Tibial artery (tissue), 4 donors: ENCODE data around the gene CTSZ.

ENCODE experiments used
- DNase-seq, 2 donors: peaks; one replicate each; pipeline ENCODE4 v3.0.0-alpha.2; 2019
- H3K27ac ChIP-seq, 2 donors: fragments of 200-600 bp; sonication (generic) in 1 of 2; 1 replicate in 1 of 2; 2 replicates in 1 of 2; pipeline ENCODE4 v1.5.1; 2018 to 2019; ENCODE audit warnings: mild to moderate bottlenecking in 1 of 2
- H3K27me3 ChIP-seq, 2 donors: fragments of 200-600 bp; sonication (generic) in 1 of 2; one replicate each; pipeline versions ENCODE4 v1.5.1 to v1.6.0; 2016 to 2019
- H3K36me3 ChIP-seq, 3 donors: fragments of 200-600 bp; sonication (generic) in 2 of 3; one replicate each; pipeline ENCODE4 v1.5.1; 2016 to 2019; ENCODE audit warnings: mild to moderate bottlenecking in 2 of 3
- H3K4me1 ChIP-seq, 4 donors: fragments of 200-600 bp; sonication (generic) in 2 of 4; 1 replicate in 3 of 4; 2 replicates in 1 of 4; pipeline ENCODE4 v1.5.1; 2016 to 2019
- H3K4me3 ChIP-seq, 2 donors: fragments of 200-600 bp; sonication (generic) in 1 of 2; 1 replicate in 1 of 2; 2 replicates in 1 of 2; pipeline ENCODE4 v1.5.1; 2018 to 2019; ENCODE audit warnings: mild to moderate bottlenecking in 2 of 2
- H3K9me3 ChIP-seq, 3 donors: fragments of 200-600 bp; sonication (generic) in 1 of 3; one replicate each; pipeline ENCODE4 v1.5.1; 2016 to 2019
- intact Hi-C: fragments of 100-400 bp; cut with DNase I; formaldehyde crosslinking; loops from one replicate; pipeline ENCODE4 v1.15.0; 2023; ENCODE audit warnings: low total_unique reads
- TF ChIP-seq, protein P1 (sequence below), 2 experiments: fragments of 200-600 bp in 1 of 2; fragments of 450-650 bp in 1 of 2; IDR thresholded peaks; one replicate each; pipeline ENCODE4 v1.5.1; 2017 to 2019; ENCODE audit warnings: antibody characterized with exemption in 2 of 2, mild to moderate bottlenecking in 1 of 2, moderate library complexity in 1 of 2

Gene CTSZ

DNA sequence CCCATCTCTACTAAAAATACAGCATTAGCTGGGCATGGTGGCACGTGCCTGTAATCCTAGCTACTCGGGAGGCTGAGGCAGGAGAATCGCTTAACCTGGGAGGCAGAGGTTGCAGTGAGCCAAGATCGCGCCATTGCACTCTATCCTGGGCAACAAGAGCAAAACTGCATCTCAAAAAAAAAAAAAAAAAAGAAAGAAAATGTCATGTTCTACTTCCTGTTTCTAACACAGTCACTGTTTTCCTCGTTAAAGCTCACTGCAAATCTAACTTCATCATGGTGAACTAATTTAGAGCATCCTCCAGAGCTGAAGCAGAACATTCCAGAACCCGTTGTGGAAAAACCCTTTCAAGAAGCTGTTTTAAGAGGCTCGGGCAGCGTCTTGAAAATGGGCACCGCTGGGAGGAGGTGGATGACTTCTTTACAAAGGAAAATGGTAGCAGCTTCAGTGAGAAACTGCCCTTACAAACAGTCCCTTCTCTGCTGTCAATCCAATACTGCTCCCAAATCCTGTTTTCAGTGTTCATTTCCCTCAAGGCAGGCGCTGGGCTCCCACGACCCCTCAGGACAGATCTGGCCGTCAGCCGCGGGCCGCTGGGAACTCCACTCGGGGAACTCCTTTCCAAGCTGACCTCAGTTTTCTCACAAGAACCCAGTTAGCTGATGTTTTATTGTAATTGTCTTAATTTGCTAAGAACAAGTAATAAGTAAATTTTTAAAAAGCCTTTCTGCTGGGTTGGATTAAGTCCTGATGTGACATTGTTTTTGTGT, 12.5 kb downstream of the CTSZ start:
- TF ChIP-seq, protein P1, sequence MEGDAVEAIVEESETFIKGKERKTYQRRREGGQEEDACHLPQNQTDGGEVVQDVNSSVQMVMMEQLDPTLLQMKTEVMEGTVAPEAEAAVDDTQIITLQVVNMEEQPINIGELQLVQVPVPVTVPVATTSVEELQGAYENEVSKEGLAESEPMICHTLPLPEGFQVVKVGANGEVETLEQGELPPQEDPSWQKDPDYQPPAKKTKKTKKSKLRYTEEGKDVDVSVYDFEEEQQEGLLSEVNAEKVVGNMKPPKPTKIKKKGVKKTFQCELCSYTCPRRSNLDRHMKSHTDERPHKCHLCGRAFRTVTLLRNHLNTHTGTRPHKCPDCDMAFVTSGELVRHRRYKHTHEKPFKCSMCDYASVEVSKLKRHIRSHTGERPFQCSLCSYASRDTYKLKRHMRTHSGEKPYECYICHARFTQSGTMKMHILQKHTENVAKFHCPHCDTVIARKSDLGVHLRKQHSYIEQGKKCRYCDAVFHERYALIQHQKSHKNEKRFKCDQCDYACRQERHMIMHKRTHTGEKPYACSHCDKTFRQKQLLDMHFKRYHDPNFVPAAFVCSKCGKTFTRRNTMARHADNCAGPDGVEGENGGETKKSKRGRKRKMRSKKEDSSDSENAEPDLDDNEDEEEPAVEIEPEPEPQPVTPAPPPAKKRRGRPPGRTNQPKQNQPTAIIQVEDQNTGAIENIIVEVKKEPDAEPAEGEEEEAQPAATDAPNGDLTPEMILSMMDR (IDR thresholded peaks at IDR 0.05), result no peak
- peak in 1 of 2 donors; percentile 52 for DNase-seq
- intact Hi-C loops, result no loop called here
- H3K4me3 ChIP-seq, result no peak overlapping the region
- no peak overlapping the region for H3K27ac ChIP-seq
- no peaks in the 10 kb centered on the region for H3K4me1 ChIP-seq
- H3K36me3 ChIP-seq, result peaks cover 71 to 100% (median 97%) of the 10 kb centered on the region in 3 donors
- H3K27me3 ChIP-seq, result no peaks in the 10 kb centered on the region
- H3K9me3 ChIP-seq, result no peaks in the 10 kb centered on the region

- H3K9me3 ChIP-seq, result no peaks in the 10 kb centered on the region
- H3K27me3 ChIP-seq, result no peaks in the 10 kb centered on the region
- peaks cover 80 to 100% (median 97%) of the 10 kb centered on the region in 3 donors for H3K36me3 ChIP-seq
- TF ChIP-seq, protein P1 (IDR thresholded peaks at IDR 0.05), result no peak
- H3K4me1 ChIP-seq, result no peaks in the 10 kb centered on the region
- intact Hi-C loops, result no loop called here
- DNase-seq, result peak in 1 of 2 donors; percentile 57
- H3K27ac ChIP-seq, result no peak overlapping the region
- H3K4me3 ChIP-seq, result no peak overlapping the region
Observed at GRCh38 chr20:58993332-58994248, 13.5 kb downstream of the CTSZ start.

GRCh38 chr20:58992911-58993310, 14.1 kb downstream of the CTSZ start:
- peaks cover 87 to 100% (median 99%) of the 10 kb centered on the region in 3 donors for H3K36me3 ChIP-seq

DNA sequence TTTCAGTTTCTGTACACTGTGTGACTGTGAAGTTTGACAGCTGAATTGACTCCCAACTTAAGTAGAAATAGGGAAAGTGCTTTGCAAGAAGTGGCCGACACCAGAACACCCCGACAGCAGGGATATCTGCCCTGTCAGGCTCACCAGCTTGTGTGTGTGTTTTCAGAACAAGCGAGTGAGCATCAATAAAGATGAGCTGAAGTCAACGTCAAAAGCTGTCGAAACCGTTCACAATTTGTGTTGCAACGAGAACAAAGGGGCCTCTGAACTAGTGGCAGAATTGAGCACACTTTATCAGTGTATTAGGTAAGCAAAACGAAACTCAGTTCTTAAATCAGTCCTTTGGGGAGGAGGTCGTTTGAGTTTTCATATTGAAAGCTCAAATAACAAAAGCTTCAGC, 15.3 kb downstream of the CTSZ start:
- H3K27me3 ChIP-seq, result no peaks in the 10 kb centered on the region
- no peak overlapping the region for H3K27ac ChIP-seq
- H3K4me1 ChIP-seq, result no peaks in the 10 kb centered on the region
- TF ChIP-seq, protein P1 (IDR thresholded peaks at IDR 0.05), result no peak
- intact Hi-C loops, result no loop called here
- H3K36me3 ChIP-seq, result peaks cover 88 to 99% (median 99%) of the 10 kb centered on the region in 3 donors
- DNase-seq, result peak in 1 of 2 donors; percentile 17
- no peak overlapping the region for H3K4me3 ChIP-seq
- H3K9me3 ChIP-seq, result no peaks in the 10 kb centered on the region

More at GRCh38 chr20:58992911-58993310, 14.1 kb downstream of the CTSZ start:
- Histone ChIP-seq H3K27me3 (no peaks in the 10 kb centered on the region), H3K27ac (no peak overlapping the region), H3K4me1 (no peaks in the 10 kb centered on the region), H3K4me3 (no peak overlapping the region), H3K9me3 (no peaks in the 10 kb centered on the region)
- intact Hi-C loops, result no loop called here
- TF ChIP-seq, protein P1 (IDR thresholded peaks at IDR 0.05), result no peak
- peak in 1 of 2 donors; percentile 24 for DNase-seq

- TF ChIP-seq, protein P1 (IDR thresholded peaks at IDR 0.05), result no peak
- H3K36me3 ChIP-seq, result peaks cover 80 to 99% (median 98%) of the 10 kb centered on the region in 3 donors
- H3K27ac ChIP-seq, result no peak overlapping the region
Observed at GRCh38 chr20:58990651-58991445, 16.2 kb downstream of the CTSZ start.

More at GRCh38 chr20:58990651-58991445, 16.2 kb downstream of the CTSZ start:
- intact Hi-C loops, result no loop called here
- DNase-seq, result peak in 1 of 2 donors; percentile 42
- Histone ChIP-seq H3K4me3 (no peak overlapping the region), H3K9me3 (no peaks in the 10 kb centered on the region), H3K27me3 (no peaks in the 10 kb centered on the region), H3K4me1 (no peaks in the 10 kb centered on the region)
